K562 (cell line): Measurements from ENCODE around the gene PPP1R10. TPM values are rescaled to one million over a fixed set of nuclear protein-coding genes. Genes with fewer than 3 reads are reported as not detected.
A peak's percentile ranks its signal among the peaks of the same experiment; 100 is the strongest.

Experiments
- ARHGAP35 ChIP-seq: fragments of 450-650 bp; IDR thresholded peaks from 2 replicates; pipeline ENCODE4 v1.6.1; 2018; ENCODE audit not compliant: partially characterized antibody
- CBX1 ChIP-seq: sonication (generic); IDR thresholded peaks from 2 replicates; pipeline ENCODE4 v1.6.1; 2016; ENCODE audit warnings: antibody characterized with exemption, low read depth, mild to moderate bottlenecking
- CHD1 ChIP-seq: fragments of 200-600 bp; sonication (generic); IDR thresholded peaks from one replicate; pipeline ENCODE4 v1.6.1; 2012; ENCODE audit warnings: mild to moderate bottlenecking, moderate library complexity, low read length, inconsistent platforms
- GTF2F1 ChIP-seq: IDR thresholded peaks from 2 replicates; pipeline ENCODE4 v1.6.1; 2011; ENCODE audit warnings: low read depth, low read length, improper control_type of control experiment
- HNRNPL ChIP-seq: fragments of 200-400 bp; formaldehyde crosslinking; IDR thresholded peaks from 2 replicates; pipeline ENCODE4 v1.6.1; 2017; ENCODE audit warnings: low read depth, mild to moderate bottlenecking, low read length
- HNRNPLL ChIP-seq: fragments of 200-400 bp; formaldehyde crosslinking; IDR thresholded peaks from 2 replicates; pipeline ENCODE4 v1.6.1; 2017; ENCODE audit warnings: low read length, low read depth, mild to moderate bottlenecking; ENCODE audit not compliant: poor library complexity, severe bottlenecking
- NCOR1 ChIP-seq: fragments of 450-650 bp; IDR thresholded peaks from 2 replicates; pipeline ENCODE4 v1.6.1; 2016; ENCODE audit warnings: mild to moderate bottlenecking, moderate library complexity
- NFIC ChIP-seq: fragments of 450-650 bp; IDR thresholded peaks from 2 replicates; pipeline ENCODE4 v1.6.1; 2017; ENCODE audit warnings: mild to moderate bottlenecking, inconsistent platforms
- PTRF ChIP-seq: fragments of 450-650 bp; IDR thresholded peaks from 2 replicates; pipeline ENCODE4 v1.6.1; 2016; ENCODE audit warnings: mild to moderate bottlenecking, missing genetic modification characterization, missing compliant biosample characterization
- PYGO2 ChIP-seq: fragments of 450-650 bp; IDR thresholded peaks from 2 replicates; pipeline ENCODE4 v1.6.1; 2016; ENCODE audit warnings: mild to moderate bottlenecking, missing genetic modification characterization, moderate library complexity, missing compliant biosample characterization
- RBM34 ChIP-seq: fragments of 200-400 bp; formaldehyde crosslinking; IDR thresholded peaks from 2 replicates; pipeline ENCODE4 v1.6.1; 2018; ENCODE audit warnings: low read length, borderline replicate concordance; ENCODE audit not compliant: insufficient read depth
- SAFB ChIP-seq: fragments of 200-400 bp; formaldehyde crosslinking; IDR thresholded peaks from 2 replicates; pipeline ENCODE4 v1.6.1; 2017; ENCODE audit warnings: low read depth, low read length, borderline replicate concordance
- SMAD4 ChIP-seq: fragments of 250-450 bp; sonication (Bioruptor Pico); conservative IDR thresholded peaks from 2 replicates; pipeline ENCODE4 v1.8.0; 2021; ENCODE audit warnings: inconsistent platforms, mild to moderate bottlenecking, moderate library complexity
- WHSC1 ChIP-seq: IDR thresholded peaks from one replicate; pipeline ENCODE4 v1.6.1; 2012; ENCODE audit warnings: low read length, control low read depth, inconsistent platforms
- ZBTB49 ChIP-seq: sonication (generic); formaldehyde crosslinking; IDR thresholded peaks from 2 replicates; pipeline ENCODE4 v1.8.0; 2022; ENCODE audit warnings: missing genetic modification reagents, mild to moderate bottlenecking, borderline replicate concordance
- ZC3H4 ChIP-seq: sonication (generic); formaldehyde crosslinking; IDR thresholded peaks from 2 replicates; pipeline ENCODE4 v1.9.0; 2021; ENCODE audit warnings: missing genetic modification reagents, borderline replicate concordance
- ZNF197 ChIP-seq: fragments of 200-800 bp; sonication (Bioruptor generic); IDR thresholded peaks from 2 replicates; pipeline ENCODE4 v1.6.1; 2016; ENCODE audit warnings: low read depth, missing genetic modification characterization, missing compliant biosample characterization
- ZNF324 ChIP-seq: fragments of 250-450 bp; sonication (Bioruptor Pico); IDR thresholded peaks from 2 replicates; pipeline ENCODE4 v1.4.0; 2020; ENCODE audit warnings: mild to moderate bottlenecking
- ZNF609 ChIP-seq: sonication (generic); formaldehyde crosslinking; IDR thresholded peaks from 2 replicates; pipeline ENCODE4 v1.8.1; 2023; ENCODE audit warnings: missing genetic modification reagents, mild to moderate bottlenecking, borderline replicate concordance
- ZNF655 ChIP-seq: fragments of 250-450 bp; sonication (Bioruptor Pico); IDR thresholded peaks from 2 replicates; pipeline ENCODE4 v1.5.0; 2021
- polyA plus RNA-seq, 8 experiments: library from polyadenylated mRNA; depleted of rRNA in 4 of 8; stranded (reverse) in 5 of 8; unstranded in 3 of 8; fragments of >200 nt; fragmentation: Nextera tagmentation in 2 of 8; fragmentation: Illumina TruSeq in 1 of 8; extraction: Ambion mirVana in 2 of 8; extraction: Trizol in 1 of 8; gene quantifications; 2 replicates each; pipeline versions ENCODE4 v1.2.1 to v1.2.3, GENCODE V29; 2011 to 2014; ENCODE audit warnings: inconsistent platforms in 1 of 8, missing spikeins in 1 of 8
- total RNA-seq, 7 experiments: library from RNA; depleted of rRNA in 6 of 7; stranded (reverse); fragments of >200 nt in 6 of 7; fragmentation: Illumina TruSeq in 2 of 7; extraction: Trizol in 2 of 7; gene quantifications; 2 replicates each; pipeline versions ENCODE4 v1.2.1 to v1.2.3, GENCODE V29; 2011 to 2021; ENCODE audit warnings: low replicate concordance in 1 of 7

Gene PPP1R10
- total and polyA plus RNA-seq, 9 of the 15 experiments (the other 6 are each of a cell fraction or from before 2014, with no cell fraction given): 14.1 to 65.5 (median 32.6) TPM

GRCh38 chr6:30615219-30615957 lies 1.7 kb downstream of the PPP1R10 start (continued):
- 0 out of 2 replicates have a peak, but pooled peaks have one; percentile 4 for TF ChIP-seq ZNF609
- TF ChIP-seq PTRF (tag): peak; percentile 59; the same call in 1 of the 2 replicates
- TF ChIP-seq CHD1: peak; percentile 83
- no peak for TF ChIP-seq WHSC1
- no peak for TF ChIP-seq RBM34
- TF ChIP-seq ZNF324 (CRISPR knock-in tag): peak; percentile 57; the same call in 1 of the 2 replicates
- peak; percentile 90 for TF ChIP-seq ZNF655
- peak; percentile 87; the same call in 1 of the 2 replicates for TF ChIP-seq ZNF197 (CRISPR knock-in tag)
- no peak; the same call in 1 of the 2 replicates for TF ChIP-seq ZC3H4 (CRISPR knock-in tag)
- TF ChIP-seq PYGO2 (tag): peak; percentile 49
- TF ChIP-seq NFIC: peak; percentile 36; the same call in 1 of the 2 replicates
- TF ChIP-seq NCOR1: peak; percentile 24; the same call in 1 of the 2 replicates
- no peak for TF ChIP-seq SAFB
- TF ChIP-seq HNRNPL: no peak
- TF ChIP-seq ZBTB49 (CRISPR knock-in tag): no peak
- TF ChIP-seq ARHGAP35: no peak
- no peak for TF ChIP-seq HNRNPLL
- peak; percentile 30; the same call in 1 of the 2 replicates for TF ChIP-seq SMAD4 (CRISPR knock-in tag)
- 0 out of 2 replicates have a peak, but pooled peaks have one; percentile 51 for TF ChIP-seq CBX1
- TF ChIP-seq GTF2F1: 0 out of 2 replicates have a peak, but pooled peaks have one; percentile 62
